HCT116 (cell line): Measurements from ENCODE around the gene SNTG2. TPM values are rescaled to one million over a fixed set of nuclear protein-coding genes. Genes with fewer than 3 reads are reported as not detected.

Experiments used
- ATAC-seq: fragments of 200-7000 bp; cut with Tn5 transposase; 2 replicates; pipeline ENCODE4 v1.9.1; 2020; ENCODE audit warnings: mild to moderate bottlenecking, moderate library complexity
- BruUV-seq: library from RNA; stranded (reverse); fragments of 400-500 nt; replicated peaks from 2 replicates; lab custom pipeline; 2021; lab: Mats Ljungman, UMichigan
- CTCF ChIA-PET: fragments of 300-600 bp; sonication (Branson Sonifier 250); formaldehyde crosslinking; loops from one replicate; lab custom pipeline; 2021; ENCODE audit warnings: antibody characterized with exemption; lab: Charles Lee
- POLR2A ChIA-PET: fragments of 300-600, 350-600 bp; sonication (Branson Sonifier 250); formaldehyde crosslinking; loops from one replicate; lab custom pipeline; 2021; ENCODE audit warnings: antibody characterized with exemption; lab: Charles Lee
- RAD21 ChIA-PET, 2 experiments: fragments of 300-600 bp; sonication (Branson Sonifier 250); formaldehyde crosslinking; loops; one replicate each; lab custom pipeline; 2023; ENCODE audit warnings: low total read pairs in 2 of 2; ENCODE audit not compliant: uncharacterized antibody in 2 of 2, unreplicated experiment in 2 of 2, low non-redundant PET in 1 of 2; lab: Charles Lee
- DNase-seq: peaks from one replicate; pipeline ENCODE4 v3.0.0-alpha.2; 2010; ENCODE audit warnings: low read depth, low spot score
- H2AFZ ChIP-seq: fragments of 200-600 bp; shearing (Covaris generic), sonication (generic); 2 replicates; pipeline ENCODE4 v1.6.1; 2017; ENCODE audit warnings: low read depth, mixed run types, mixed read lengths, antibody characterized with exemption, low read length; ENCODE audit not compliant: poor library complexity, severe bottlenecking
- H3K27ac ChIP-seq: 2 replicates; pipeline ENCODE4 v1.5.1; 2012; ENCODE audit warnings: low read depth, low read length
- H3K27me3 ChIP-seq: fragments of 200-600 bp; sonication (generic); 2 replicates; pipeline ENCODE4 v1.6.1; 2016; ENCODE audit warnings: mixed run types, low read length, mixed read lengths; ENCODE audit not compliant: insufficient read depth
- H3K36me3 ChIP-seq, 2 experiments: fragments of 200-500 bp in 1 of 2; fragments of 200-600 bp in 1 of 2; sonication (Bioruptor generic) in 1 of 2; sonication (generic) in 1 of 2; 2 replicates each; pipeline versions ENCODE4 v1.5.1 to v1.6.1; 2014 to 2016; ENCODE audit warnings: low read length in 2 of 2, inconsistent platforms in 1 of 2, mixed read lengths in 1 of 2, mixed run types in 1 of 2; ENCODE audit not compliant: insufficient read depth in 2 of 2, control insufficient read depth in 1 of 2
- H3K4me1 ChIP-seq, 2 experiments: fragments of 200-600 bp in 1 of 2; sonication (generic) in 1 of 2; 2 replicates each; pipeline versions ENCODE4 v1.5.1 to v1.6.1; 2012 to 2017; ENCODE audit warnings: low read length in 2 of 2, inconsistent platforms in 1 of 2, mild to moderate bottlenecking in 1 of 2, mixed read lengths in 1 of 2, mixed run types in 1 of 2, moderate library complexity in 1 of 2; ENCODE audit not compliant: insufficient read depth in 2 of 2, control insufficient read depth in 1 of 2
- H3K4me2 ChIP-seq: fragments of 200-600 bp; sonication (generic); 2 replicates; pipeline ENCODE4 v1.6.1; 2017; ENCODE audit warnings: mixed run types, low read length, mixed read lengths
- H3K4me3 ChIP-seq, 2 experiments: fragments of 200-600 bp in 1 of 2; sonication (generic) in 1 of 2; replicated peaks in 1 of 2; 2 replicates each; pipeline ENCODE4 v1.5.1; 2011 to 2016; ENCODE audit warnings: low read length in 2 of 2, control low read depth in 1 of 2, low read depth in 1 of 2, mild to moderate bottlenecking in 1 of 2, mixed read lengths in 1 of 2, mixed run types in 1 of 2
- H3K79me2 ChIP-seq: fragments of 200-600 bp; sonication (generic); 2 replicates; pipeline ENCODE4 v1.6.1; 2017; ENCODE audit warnings: mild to moderate bottlenecking, mixed run types, low read length, moderate library complexity, mixed read lengths; ENCODE audit not compliant: insufficient read depth
- H3K9ac ChIP-seq: fragments of 200-600 bp; sonication (generic); 2 replicates; pipeline ENCODE4 v1.6.1; 2016; ENCODE audit warnings: low read length, mixed read lengths
- H3K9me2 ChIP-seq: fragments of 200-600 bp; sonication (generic), shearing (Covaris generic); 2 replicates; pipeline ENCODE4 v1.6.1; 2017; ENCODE audit warnings: mixed run types, mild to moderate bottlenecking, moderate library complexity; ENCODE audit not compliant: insufficient read depth
- H3K9me3 ChIP-seq, 2 experiments: fragments of 200-500 bp in 1 of 2; fragments of 200-600 bp in 1 of 2; sonication (Bioruptor generic) in 1 of 2; sonication (generic) in 1 of 2; 2 replicates each; pipeline ENCODE4 v1.6.1; 2014 to 2017; ENCODE audit warnings: low read length in 2 of 2, mixed read lengths in 2 of 2, inconsistent platforms in 1 of 2, low read depth in 1 of 2, mild to moderate bottlenecking in 1 of 2, mixed run types in 1 of 2, moderate library complexity in 1 of 2; ENCODE audit not compliant: control insufficient read depth in 1 of 2, insufficient read depth in 1 of 2
- H4K20me1 ChIP-seq: fragments of 200-600 bp; sonication (generic), shearing (Covaris generic); 2 replicates; pipeline ENCODE4 v1.6.1; 2017; ENCODE audit warnings: mixed run types, mild to moderate bottlenecking, moderate library complexity; ENCODE audit not compliant: insufficient read depth
- ATF3 ChIP-seq: IDR thresholded peaks from 2 replicates; pipeline ENCODE4 v1.6.1; 2012
- CTCF ChIP-seq, 3 experiments: fragments of 200-600 bp in 1 of 3; sonication (generic) in 1 of 3; IDR thresholded peaks in 2 of 3; conservative IDR thresholded peaks in 1 of 3; 2 replicates each; pipeline ENCODE4 v1.5.1; 2012 to 2017; ENCODE audit warnings: low read depth in 2 of 3, low read length in 2 of 3, antibody characterized with exemption in 1 of 3, borderline replicate concordance in 1 of 3, control low read depth in 1 of 3, mild to moderate bottlenecking in 1 of 3, mixed read lengths in 1 of 3, mixed run types in 1 of 3, moderate library complexity in 1 of 3; ENCODE audit not compliant: insufficient read depth in 1 of 3
- EGR1 ChIP-seq: IDR thresholded peaks from 2 replicates; pipeline ENCODE4 v1.6.1; 2012; ENCODE audit warnings: low read depth
- EZH2 ChIP-seq: fragments of 200-600 bp; sonication (generic); IDR thresholded peaks from 2 replicates; pipeline ENCODE4 v1.6.1; 2017; ENCODE audit warnings: antibody characterized with exemption, mixed run types
- EZH2phosphoT487 ChIP-seq: fragments of 200-600 bp; IDR thresholded peaks from 2 replicates; pipeline ENCODE4 v1.6.1; 2018; ENCODE audit warnings: antibody characterized with exemption, borderline replicate concordance
- FOSL1 ChIP-seq: IDR thresholded peaks from 2 replicates; pipeline ENCODE4 v1.6.1; 2012; ENCODE audit warnings: low read depth
- JUND ChIP-seq: IDR thresholded peaks from 2 replicates; pipeline ENCODE4 v1.6.1; 2012
- MAX ChIP-seq: IDR thresholded peaks from 2 replicates; pipeline ENCODE4 v1.6.1; 2012
- SRF ChIP-seq: IDR thresholded peaks from 2 replicates; pipeline ENCODE4 v1.6.1; 2012; ENCODE audit warnings: low read depth
- TCF7L2 ChIP-seq: IDR thresholded peaks from 2 replicates; pipeline ENCODE4 v1.7.0; 2011; ENCODE audit warnings: borderline replicate concordance, inconsistent platforms; ENCODE audit not compliant: insufficient read depth, insufficient read length; ENCODE audit errors: extremely low read depth
- YY1 ChIP-seq: IDR thresholded peaks from 2 replicates; pipeline ENCODE4 v1.6.1; 2011; ENCODE audit warnings: low read length, low read depth, moderate library complexity, mild to moderate bottlenecking; ENCODE audit not compliant: insufficient replicate concordance; ENCODE audit errors: extremely low read depth
- ZBTB33 ChIP-seq: IDR thresholded peaks from 2 replicates; pipeline ENCODE4 v1.6.1; 2011; ENCODE audit warnings: mild to moderate bottlenecking, low read length, moderate library complexity; ENCODE audit not compliant: insufficient replicate concordance; ENCODE audit errors: extremely low read depth
- ZFX ChIP-seq: fragments of 450-650 bp; IDR thresholded peaks from 2 replicates; pipeline ENCODE4 v1.6.1; 2017
- intact Hi-C: fragments of 100-400 bp; cut with micrococcal nuclease; formaldehyde crosslinking; loops from 2 replicates; pipeline ENCODE4 v1.10.0; 2022
- total RNA-seq: library from RNA; stranded (reverse); gene quantifications from one replicate; pipeline ENCODE4 v1.2.1, GENCODE V29; 2021; ENCODE audit not compliant: unreplicated experiment

SNTG2 gene
- total RNA-seq, 1 experiment from 2014 or later = not detected

- peaks cover 21% of the 10 kb centered on the region for H3K27me3 ChIP-seq
- TF ChIP-seq ATF3 (no peak), EZH2phosphoT487 (no peak), YY1 (no peak), JUND (no peak), FOSL1 (no peak), MAX (no peak), ZFX (no peak), EGR1 (no peak), CTCF (IDR thresholded peaks at IDR 0.05 in 2 of 3, conservative IDR thresholded peaks at IDR 0.05 in 1 of 3; ENCODE audit: borderline replicate concordance in 1 of 3, insufficient read depth in 1 of 3, low read depth in 2 of 3, low read length in 2 of 3) (no peak), EZH2 (no peak), SRF (no peak), TCF7L2 (no peak), ZBTB33 (no peak)
- H3K9me3 ChIP-seq = no peaks in the 10 kb centered on the region
- H3K27ac ChIP-seq = no peak overlapping the region
- intact Hi-C loops = no loop called here
- H3K4me2 ChIP-seq = no peak overlapping the region
- DNase-seq = no peak
- H3K4me3 ChIP-seq = no peak overlapping the region
- ATAC-seq = no peak
- H3K79me2 ChIP-seq = no peaks in the 10 kb centered on the region
- no peaks in the 10 kb centered on the region for H4K20me1 ChIP-seq
- no peak overlapping the region for H3K9ac ChIP-seq
- H3K9me2 ChIP-seq = no peaks in the 10 kb centered on the region
- POLR2A ChIA-PET = no interaction called here
- H3K36me3 ChIP-seq = no peaks in the 10 kb centered on the region
- no peak overlapping the region for H2AFZ ChIP-seq
- BruUV-seq = no TSS peak
- H3K4me1 ChIP-seq = no peaks in the 10 kb centered on the region
- CTCF ChIA-PET = no interaction called here
- RAD21 ChIA-PET = no interaction called here
Measured at GRCh38 chr2:1394709-1395408, 444.2 kb downstream of the SNTG2 start.
